Gastrocnemius medialis (tissue), 4 donors: ENCODE data around the gene BTAF1.

ENCODE experiments used
- POLR2A ChIP-seq, 2 donors: fragments of 450-650 bp; IDR thresholded peaks; one replicate each; pipeline ENCODE4 v1.6.1; 2017; ENCODE audit warnings: antibody characterized with exemption in 2 of 2, mild to moderate bottlenecking in 2 of 2, moderate library complexity in 2 of 2
- TF ChIP-seq, protein P1 (sequence below), 5 experiments: fragments of 450-650 bp in 3 of 5; fragments of 200-600 bp in 2 of 5; sonication (generic) in 2 of 5; IDR thresholded peaks in 4 of 5; conservative IDR thresholded peaks in 1 of 5; 1 replicate in 4 of 5; 2 replicates in 1 of 5; pipeline ENCODE4 v1.5.1; 2016 to 2019; ENCODE audit warnings: antibody characterized with exemption in 5 of 5, mild to moderate bottlenecking in 3 of 5, moderate library complexity in 3 of 5

DNA sequence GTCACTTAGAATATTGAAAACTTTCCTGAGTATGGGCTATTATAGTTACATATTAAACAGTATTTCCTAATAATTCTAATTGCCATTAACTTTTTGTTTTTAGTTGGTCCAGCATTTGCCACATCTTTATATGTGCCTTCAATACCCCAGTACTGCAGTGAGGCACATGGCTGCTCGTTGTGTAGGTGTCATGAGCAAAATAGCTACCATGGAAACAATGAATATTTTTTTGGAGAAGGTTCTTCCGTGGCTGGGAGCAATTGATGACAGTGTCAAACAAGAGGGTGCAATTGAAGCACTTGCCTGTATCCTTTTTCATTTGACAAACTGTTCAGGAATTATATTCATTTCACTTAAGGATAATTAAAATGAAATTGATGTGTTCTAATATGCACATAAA is 72.7 kb downstream of the BTAF1 start:
- TF ChIP-seq, protein P1, sequence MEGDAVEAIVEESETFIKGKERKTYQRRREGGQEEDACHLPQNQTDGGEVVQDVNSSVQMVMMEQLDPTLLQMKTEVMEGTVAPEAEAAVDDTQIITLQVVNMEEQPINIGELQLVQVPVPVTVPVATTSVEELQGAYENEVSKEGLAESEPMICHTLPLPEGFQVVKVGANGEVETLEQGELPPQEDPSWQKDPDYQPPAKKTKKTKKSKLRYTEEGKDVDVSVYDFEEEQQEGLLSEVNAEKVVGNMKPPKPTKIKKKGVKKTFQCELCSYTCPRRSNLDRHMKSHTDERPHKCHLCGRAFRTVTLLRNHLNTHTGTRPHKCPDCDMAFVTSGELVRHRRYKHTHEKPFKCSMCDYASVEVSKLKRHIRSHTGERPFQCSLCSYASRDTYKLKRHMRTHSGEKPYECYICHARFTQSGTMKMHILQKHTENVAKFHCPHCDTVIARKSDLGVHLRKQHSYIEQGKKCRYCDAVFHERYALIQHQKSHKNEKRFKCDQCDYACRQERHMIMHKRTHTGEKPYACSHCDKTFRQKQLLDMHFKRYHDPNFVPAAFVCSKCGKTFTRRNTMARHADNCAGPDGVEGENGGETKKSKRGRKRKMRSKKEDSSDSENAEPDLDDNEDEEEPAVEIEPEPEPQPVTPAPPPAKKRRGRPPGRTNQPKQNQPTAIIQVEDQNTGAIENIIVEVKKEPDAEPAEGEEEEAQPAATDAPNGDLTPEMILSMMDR (IDR thresholded peaks at IDR 0.05 in 4 of 5, conservative IDR thresholded peaks at IDR 0.05 in 1 of 5) = no peak
- TF ChIP-seq POLR2A (IDR thresholded peaks at IDR 0.05) = no peak
